Vagina (tissue), 2 donors: ENCODE results near the gene MBD4.

Source experiments
- POLR2A ChIP-seq, 2 donors: fragments of 450-650 bp; IDR thresholded peaks; one replicate each; pipeline ENCODE4 v1.6.1; 2017; ENCODE audit warnings: antibody characterized with exemption in 2 of 2, mild to moderate bottlenecking in 2 of 2, moderate library complexity in 2 of 2
- POLR2AphosphoS5 ChIP-seq, 2 donors: sonication (generic); formaldehyde crosslinking; IDR thresholded peaks; one replicate each; pipeline ENCODE4 v1.9.0; 2017; ENCODE audit warnings: antibody characterized with exemption in 2 of 2, mild to moderate bottlenecking in 2 of 2, low read depth in 1 of 2; ENCODE audit not compliant: insufficient read depth in 1 of 2
- TF ChIP-seq, protein P1 (sequence below), 3 experiments: fragments of 450-650 bp in 2 of 3; fragments of 200-600 bp in 1 of 3; sonication (generic) in 1 of 3; IDR thresholded peaks; one replicate each; pipeline ENCODE4 v1.5.1; 2017 to 2019; ENCODE audit warnings: antibody characterized with exemption in 3 of 3, mild to moderate bottlenecking in 2 of 3, moderate library complexity in 2 of 3

DNA sequence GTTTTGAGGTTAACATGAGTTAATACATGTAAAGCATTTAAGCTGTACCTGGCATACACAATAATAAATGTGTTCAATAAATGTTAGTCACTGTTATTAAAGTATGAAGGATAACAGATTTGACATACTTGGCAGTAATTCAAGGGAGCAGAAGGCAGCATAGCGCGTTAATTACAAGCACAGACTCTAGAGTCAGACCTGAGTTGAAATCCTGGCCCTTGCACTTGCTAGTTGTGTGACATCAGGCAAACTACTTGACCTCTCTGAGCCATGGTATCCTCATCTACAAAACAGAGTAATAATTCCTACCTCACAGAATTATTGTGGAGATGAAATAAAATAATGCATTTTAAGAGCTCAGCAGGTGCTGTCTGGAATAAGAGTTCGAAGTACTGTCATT lies 5.7 kb upstream of the MBD4 start:
- TF ChIP-seq, protein P1, sequence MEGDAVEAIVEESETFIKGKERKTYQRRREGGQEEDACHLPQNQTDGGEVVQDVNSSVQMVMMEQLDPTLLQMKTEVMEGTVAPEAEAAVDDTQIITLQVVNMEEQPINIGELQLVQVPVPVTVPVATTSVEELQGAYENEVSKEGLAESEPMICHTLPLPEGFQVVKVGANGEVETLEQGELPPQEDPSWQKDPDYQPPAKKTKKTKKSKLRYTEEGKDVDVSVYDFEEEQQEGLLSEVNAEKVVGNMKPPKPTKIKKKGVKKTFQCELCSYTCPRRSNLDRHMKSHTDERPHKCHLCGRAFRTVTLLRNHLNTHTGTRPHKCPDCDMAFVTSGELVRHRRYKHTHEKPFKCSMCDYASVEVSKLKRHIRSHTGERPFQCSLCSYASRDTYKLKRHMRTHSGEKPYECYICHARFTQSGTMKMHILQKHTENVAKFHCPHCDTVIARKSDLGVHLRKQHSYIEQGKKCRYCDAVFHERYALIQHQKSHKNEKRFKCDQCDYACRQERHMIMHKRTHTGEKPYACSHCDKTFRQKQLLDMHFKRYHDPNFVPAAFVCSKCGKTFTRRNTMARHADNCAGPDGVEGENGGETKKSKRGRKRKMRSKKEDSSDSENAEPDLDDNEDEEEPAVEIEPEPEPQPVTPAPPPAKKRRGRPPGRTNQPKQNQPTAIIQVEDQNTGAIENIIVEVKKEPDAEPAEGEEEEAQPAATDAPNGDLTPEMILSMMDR (IDR thresholded peaks at IDR 0.05), result no peak
- TF ChIP-seq POLR2A (IDR thresholded peaks at IDR 0.05), result no peak
- no peak for TF ChIP-seq POLR2AphosphoS5 (IDR thresholded peaks at IDR 0.05; ENCODE audit: insufficient read depth in 1 of 2, low read depth in 1 of 2)
